GM12892 (cell line): ENCODE measurements around the gene RAB27A.

Experiments
- DNase-seq: peaks from one replicate; pipeline ENCODE4 v3.0.0; 2011; ENCODE audit not compliant: insufficient read length
- FAIRE-seq: peaks from 2 replicates; lab custom pipeline; 2011; peaks lifted over from hg19 to GRCh38; lab: Jason Lieb, UNC
- POLR2A ChIP-seq: IDR thresholded peaks from 2 replicates; pipeline ENCODE4 v1.6.1; 2011; ENCODE audit warnings: low read depth, low read length, control low read depth
- POLR2AphosphoS5 ChIP-seq: IDR thresholded peaks from 2 replicates; pipeline ENCODE4 v1.6.1; 2011; ENCODE audit warnings: low read depth, low read length, control low read depth
- TAF1 ChIP-seq: IDR thresholded peaks from 2 replicates; pipeline ENCODE4 v1.6.1; 2011; ENCODE audit warnings: low read depth, mild to moderate bottlenecking, control low read depth, low read length, borderline replicate concordance

Gene RAB27A

GRCh38 chr15:55279746-55280351 is 9.8 kb downstream of the RAB27A start:
- no peak for TF ChIP-seq TAF1
- TF ChIP-seq POLR2A: peak; percentile 15; the same call in 1 of the 2 replicates
- peak; percentile 21; the same call in 1 of the 2 replicates for TF ChIP-seq POLR2AphosphoS5
- FAIRE-seq (peak; percentile 91), DNase-seq (no peak)

GRCh38 chr15:55279100-55279745 is 10.4 kb downstream of the RAB27A start:
- FAIRE-seq (no peak), DNase-seq (no peak)
- TF ChIP-seq POLR2AphosphoS5 (no peak), POLR2A (peak; percentile 7; the same call in 1 of the 2 replicates)

DNA sequence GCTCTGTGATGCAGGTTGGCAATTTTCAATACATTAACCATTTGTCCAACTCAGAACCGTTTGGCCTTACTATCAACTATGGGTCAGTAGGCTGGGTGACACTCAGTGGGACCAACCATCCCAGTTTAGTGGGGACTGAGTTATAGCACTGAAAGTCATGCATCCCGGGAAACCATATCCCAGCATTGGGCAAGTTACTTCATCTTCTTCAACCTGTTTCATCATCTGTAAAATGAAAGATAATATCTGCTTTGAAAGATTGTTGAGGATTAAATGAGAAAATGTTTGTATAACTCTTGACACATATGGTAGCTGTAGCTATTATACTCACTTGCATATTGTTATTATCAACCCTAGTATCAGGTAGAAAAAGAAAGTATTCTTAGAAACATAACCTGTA is 11.9 kb downstream of the RAB27A start:
- FAIRE-seq (no peak), DNase-seq (no peak)
- TF ChIP-seq POLR2AphosphoS5: no peak
- no peak for TF ChIP-seq TAF1
- no peak for TF ChIP-seq POLR2A

DNA sequence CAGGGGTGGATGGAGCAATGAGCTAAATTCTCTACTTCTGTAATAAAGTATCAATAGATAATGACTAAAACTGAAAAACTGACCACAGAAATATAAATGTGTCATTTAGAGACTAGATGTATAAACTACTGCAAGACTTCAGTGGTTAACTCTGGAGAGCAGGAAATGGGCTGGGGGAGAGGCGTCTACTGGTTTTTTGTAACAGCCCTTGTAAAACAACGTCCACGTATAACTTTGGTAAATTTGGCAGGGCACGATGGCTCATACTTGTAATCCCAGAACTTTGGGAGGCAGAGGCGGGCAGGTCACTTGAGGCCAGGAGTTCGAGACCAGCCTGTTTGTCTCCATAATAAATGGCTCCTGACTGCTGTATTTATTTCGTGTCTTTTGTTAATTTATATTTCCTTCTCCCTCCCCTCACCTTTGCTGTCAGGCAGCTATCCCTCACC is 12.5 kb downstream of the RAB27A start:
- FAIRE-seq (peak; percentile 79), DNase-seq (no peak)
- no peak for TF ChIP-seq TAF1
- TF ChIP-seq POLR2A: no peak; the same call in 1 of the 2 replicates
- peak; percentile 62; the same call in 1 of the 2 replicates for TF ChIP-seq POLR2AphosphoS5

DNA sequence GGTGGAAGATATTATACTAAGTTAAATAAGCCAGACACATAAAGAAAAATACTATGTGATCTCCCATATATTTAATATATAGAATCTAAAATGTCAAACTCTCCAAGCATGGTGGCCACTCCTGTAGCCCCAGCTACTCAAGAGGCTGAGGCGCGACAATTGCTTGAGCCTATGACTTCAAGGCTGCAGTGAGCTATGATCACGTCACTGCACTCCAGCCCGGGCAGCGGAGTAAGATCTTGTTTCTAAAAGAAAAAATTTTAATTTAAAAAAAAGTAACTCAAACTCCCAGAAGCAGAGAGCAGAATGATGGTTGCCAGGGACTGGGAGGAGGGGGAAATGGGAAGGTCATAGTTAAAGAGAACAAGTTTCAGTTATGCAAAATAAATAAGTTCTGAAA is 13.3 kb downstream of the RAB27A start:
- no peak for TF ChIP-seq POLR2A
- TF ChIP-seq POLR2AphosphoS5: no peak
- TF ChIP-seq TAF1: no peak
- DNase-seq: no peak
- no peak for FAIRE-seq

DNA sequence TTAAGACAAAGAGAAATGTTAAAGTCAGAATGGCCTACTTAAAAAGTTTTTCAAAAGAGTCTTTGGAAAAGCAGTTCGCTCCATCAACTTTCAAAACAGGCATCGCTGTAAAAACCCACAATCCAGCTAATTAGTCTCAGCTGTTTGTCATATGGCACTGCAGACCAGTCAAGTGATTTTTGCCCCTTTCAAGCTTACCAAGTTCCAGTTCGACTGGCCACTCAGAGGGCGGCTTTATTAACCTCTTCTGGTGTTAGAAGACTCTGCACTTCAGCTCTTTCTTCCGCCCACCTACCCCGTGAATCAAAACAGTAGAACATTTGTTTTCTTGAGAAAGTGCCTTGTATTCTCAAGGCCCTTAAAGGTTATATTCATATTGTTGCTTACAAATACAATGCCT is 19.3 kb downstream of the RAB27A start:
- FAIRE-seq (no peak), DNase-seq (no peak)
- TF ChIP-seq TAF1 (no peak), POLR2A (no peak), POLR2AphosphoS5 (no peak)

DNA sequence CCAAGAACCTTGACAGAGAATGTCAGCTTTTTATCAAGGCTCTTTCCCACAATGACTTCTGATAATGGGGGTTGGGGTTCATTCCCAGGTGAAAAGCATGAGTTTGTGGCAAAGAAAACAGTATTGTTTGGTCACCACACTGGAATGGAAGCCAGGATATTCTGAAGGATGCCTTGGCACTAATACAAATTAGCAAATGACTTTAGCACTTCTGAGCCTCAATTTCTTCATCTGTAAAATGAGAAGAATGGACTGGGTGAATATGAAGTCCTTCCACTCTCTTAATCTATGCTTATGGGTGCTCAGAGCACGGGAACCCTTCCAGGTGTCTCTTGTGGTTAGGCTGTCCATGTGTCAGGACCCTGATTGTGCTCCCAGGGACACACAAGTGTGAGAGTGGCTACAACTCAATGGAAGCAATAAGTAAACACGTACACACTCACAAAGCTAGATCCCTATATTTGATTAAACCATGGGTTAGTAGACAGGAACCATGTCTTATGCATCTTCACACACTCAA is 21.4 kb downstream of the RAB27A start:
- DNase-seq (no peak), FAIRE-seq (no peak)
- no peak for TF ChIP-seq POLR2AphosphoS5
- TF ChIP-seq TAF1: no peak
- no peak for TF ChIP-seq POLR2A

- no peak for DNase-seq
- FAIRE-seq: peak; percentile 83
- TF ChIP-seq POLR2A: no peak
- TF ChIP-seq TAF1: no peak
- no peak for TF ChIP-seq POLR2AphosphoS5
These were observed 22.0 kb downstream of the RAB27A start for GRCh38 chr15:55267401-55268175.

- TF ChIP-seq POLR2AphosphoS5 (no peak), TAF1 (no peak), POLR2A (no peak)
- no peak for DNase-seq
- FAIRE-seq: peak; percentile 17
These were observed 23.1 kb downstream of the RAB27A start for GRCh38 chr15:55266547-55266946.

DNA sequence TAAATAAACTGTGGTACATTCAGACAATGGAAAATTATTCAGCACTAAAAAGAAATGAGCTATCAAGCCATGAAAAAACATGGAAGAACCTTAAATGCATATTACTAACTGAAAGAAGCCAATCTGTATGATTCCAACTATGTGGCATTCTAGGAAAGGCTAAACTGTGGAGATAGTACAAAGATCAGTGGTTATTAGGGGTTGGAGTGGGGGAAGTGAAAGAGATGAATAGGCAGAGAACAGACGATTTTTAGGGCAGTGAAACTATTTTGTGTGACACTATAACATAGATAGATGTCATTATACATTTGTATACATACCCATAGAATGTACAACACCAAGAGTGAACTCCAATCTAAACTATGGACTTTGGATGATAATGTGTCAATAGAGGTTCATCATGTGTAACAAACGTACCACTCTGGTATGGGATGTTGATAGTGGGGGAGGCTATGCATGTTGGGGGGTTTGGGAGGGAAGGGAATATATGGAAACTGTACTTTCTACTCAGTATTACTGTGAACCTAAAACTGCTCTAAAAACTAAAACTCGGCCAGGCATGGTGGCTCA is 29.0 kb downstream of the RAB27A start:
- no peak for TF ChIP-seq POLR2AphosphoS5
- no peak for TF ChIP-seq POLR2A
- TF ChIP-seq TAF1: no peak
- FAIRE-seq (no peak), DNase-seq (no peak)

DNA sequence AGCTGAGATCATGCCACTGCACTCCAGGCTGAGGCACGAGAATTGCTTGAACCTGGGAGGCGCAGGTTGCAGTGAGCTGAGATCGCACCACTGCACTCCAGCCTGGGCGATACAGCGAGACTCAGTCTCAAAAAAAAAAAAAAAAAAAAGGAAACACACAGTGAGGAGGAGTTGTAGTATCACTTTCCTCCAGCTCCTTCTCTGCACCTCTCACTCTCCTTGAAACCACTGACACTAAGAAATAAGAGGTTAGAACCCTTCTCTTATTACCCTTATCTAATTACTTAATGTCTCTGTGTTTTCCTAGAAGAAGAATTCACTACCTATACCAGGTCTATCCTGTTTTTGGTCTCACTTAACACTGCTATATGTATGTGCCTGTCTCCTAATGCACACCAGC is 31.7 kb downstream of the RAB27A start:
- no peak for DNase-seq
- no peak for TF ChIP-seq POLR2AphosphoS5
- TF ChIP-seq TAF1: no peak
- no peak for TF ChIP-seq POLR2A
- FAIRE-seq: no peak

- DNase-seq: no peak
- TF ChIP-seq TAF1 (no peak), POLR2A (no peak), POLR2AphosphoS5 (no peak)
These were observed 32.5 kb downstream of the RAB27A start for GRCh38 chr15:55257012-55257670.

More at GRCh38 chr15:55257012-55257670, 32.5 kb downstream of the RAB27A start:
- no peak for FAIRE-seq
